Right cardiac atrium (tissue), 5 donors: ENCODE measurements around the gene MIA2. TPM values are rescaled to one million over a fixed set of nuclear protein-coding genes. Genes with fewer than 3 reads are reported as not detected.
"Not testable (repeated sequence)": the region's sequence is repeated elsewhere in the genome, so short reads cannot be mapped to it uniquely, and the experiment has no call there.

ENCODE experiments used
- ATAC-seq, 2 donors: fragments of 200-7000 bp; cut with Tn5 transposase; one replicate each; pipeline versions ENCODE4 v1.8.0 to v1.9.1; 2020; ENCODE audit warnings: moderate library complexity in 2 of 2, mild to moderate bottlenecking in 1 of 2
- DNase-seq, 3 donors: peaks; one replicate each; pipeline ENCODE4 v3.0.0-alpha.2; 2020
- H3K27ac ChIP-seq: one replicate; pipeline ENCODE4 v1.5.1; 2013; ENCODE audit warnings: mild to moderate bottlenecking, low read length, control low read depth, moderate library complexity
- H3K27me3 ChIP-seq: one replicate; pipeline ENCODE4 v1.6.1; 2013; ENCODE audit not compliant: control insufficient read depth, insufficient read depth
- H3K4me1 ChIP-seq: one replicate; pipeline ENCODE4 v1.6.1; 2013; ENCODE audit warnings: low read length; ENCODE audit not compliant: control insufficient read depth, insufficient read depth
- H3K4me3 ChIP-seq: one replicate; pipeline ENCODE4 v1.5.1; 2013; ENCODE audit warnings: low read length, control low read depth
- H3K9me3 ChIP-seq: one replicate; pipeline ENCODE4 v1.6.1; 2013; ENCODE audit warnings: low read length; ENCODE audit not compliant: control insufficient read depth
- WGBS: extraction: QIAGEN DNeasy Blood & Tissue Kit; methylation state at CpG from one replicate; pipeline ENCODE4 v1.1.7; 2013; 5-methylcytosine and 5-hydroxymethylcytosine counted together
- intact Hi-C, 4 donors: fragments of 100-400 bp; cut with DNase I; formaldehyde crosslinking; loops; one replicate each; pipeline versions ENCODE4 v1.11.0 to v1.14.0; 2022 to 2023
- polyA plus RNA-seq: library from polyadenylated mRNA; stranded (reverse); fragments of 200-250 nt; gene quantifications from one replicate; pipeline ENCODE4 v1.2.3, GENCODE V29; 2013
- total RNA-seq, 4 donors: library from RNA; stranded (reverse); fragmentation: NEBNext Ultra II Directional; extraction: Animal tissue kit (Norgen Biotek cat#: 25700); gene quantifications; one replicate each; pipeline ENCODE4 v1.2.1, GENCODE V29; 2021
- donor health status: healthy with polysubstance abuse.
- donor health status: DM: no; HTN: yes; CAD: no.
- donor health status: DM: no; HTN: no; CAD: no.
- donor health status: DM: no; HTN: yes; CAD: no; lungs with severe emphysema.
- donor health status: DM: yes; HTN: yes; CAD: no.

Gene MIA2
- total and polyA plus RNA-seq, 5 donors = 17.7 to 32.7 (median 21.8) TPM

- intact Hi-C loops = loop anchor here in 3 of 4 donors (10.0 kb wide), 2 partner anchors 75 to 85 kb away; partner anchors contain the start of genes PNN (in 1 of the 3) and TRAPPC6B (in 1 of the 3)
- H3K27ac ChIP-seq, H3K4me3 ChIP-seq, ATAC-seq, H3K9me3 ChIP-seq, DNase-seq, H3K27me3 ChIP-seq, H3K4me1 ChIP-seq: not testable (repeated sequence)
- 88% methylated on average over 3 of the region's 3 CpGs for WGBS
These were observed 26.4 kb downstream of the MIA2 start for GRCh38 chr14:39260161-39260560.

GRCh38 chr14:39262214-39262613 lies 28.5 kb downstream of the MIA2 start:
- H3K4me1 ChIP-seq, H3K9me3 ChIP-seq, DNase-seq, H3K27me3 ChIP-seq, H3K27ac ChIP-seq, H3K4me3 ChIP-seq, ATAC-seq: not testable (repeated sequence)
- intact Hi-C loops = loop anchor here in 3 of 4 donors (10.0 kb wide), 2 partner anchors 77 to 87 kb away; partner anchors contain the start of genes PNN (in 1 of the 3) and TRAPPC6B (in 1 of the 3)
- 100% methylated on average over 1 of the region's 1 CpG for WGBS

DNA sequence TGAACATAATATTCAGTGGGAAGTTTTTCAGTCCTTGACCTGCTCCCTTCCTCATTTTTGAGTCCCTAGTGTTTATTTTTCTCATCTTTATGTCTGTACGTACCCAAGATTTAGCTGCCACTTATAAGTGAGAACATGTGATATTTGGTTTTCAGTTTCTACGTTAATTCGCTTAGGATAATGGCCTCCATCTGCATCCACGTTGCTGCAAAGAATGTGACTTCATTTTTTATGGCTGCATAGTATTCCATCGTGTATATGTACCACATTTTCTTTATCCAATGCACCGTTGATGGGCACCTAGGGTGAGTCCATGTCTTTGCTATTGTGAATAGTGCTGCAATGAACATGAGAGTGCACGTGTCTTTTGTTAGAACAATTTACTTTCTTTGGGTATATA lies 30.3 kb downstream of the MIA2 start:
- H3K27me3 ChIP-seq = no peaks in the 10 kb centered on the region
- 92% methylated on average over 7 of the region's 7 CpGs for WGBS

DNA sequence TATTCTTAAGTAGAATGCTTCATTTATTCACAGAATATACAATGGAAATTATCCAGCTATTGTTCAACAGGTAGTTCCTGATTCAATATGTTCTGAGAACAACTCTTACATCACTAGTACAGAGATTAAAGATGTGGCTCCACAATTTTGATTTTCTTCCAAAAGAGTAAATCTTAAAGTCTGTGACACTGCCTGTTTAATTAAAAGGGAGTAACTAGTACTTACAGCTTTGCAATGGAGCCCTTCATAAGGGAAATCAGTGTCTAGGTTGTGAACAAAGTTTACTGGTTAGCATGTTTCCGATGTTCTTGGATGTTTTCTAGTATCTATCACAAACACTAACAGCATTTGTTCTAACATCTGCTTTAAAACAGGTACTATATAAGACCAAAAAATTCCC lies 30.8 kb downstream of the MIA2 start:
- Histone ChIP-seq H3K27ac (no peak overlapping the region), H3K9me3 (no peaks in the 10 kb centered on the region), H3K4me3 (no peak overlapping the region), H3K27me3 (no peaks in the 10 kb centered on the region), H3K4me1 (peaks cover 2% of the 10 kb centered on the region)
- ATAC-seq = no peak
- 89% methylated on average over 1 of the region's 1 CpG for WGBS
- no peak for DNase-seq
- intact Hi-C loops = loop anchor here in 3 of 4 donors (10.0 kb wide), 2 partner anchors 80 to 90 kb away; partner anchors contain the start of genes PNN (in 1 of the 3) and TRAPPC6B (in 1 of the 3)

More for the DNA sequence above, 30.3 kb downstream of the MIA2 start:
- H3K4me1 ChIP-seq = peaks cover 2% of the 10 kb centered on the region
- H3K9me3 ChIP-seq = no peaks in the 10 kb centered on the region
- no peak for DNase-seq
- ATAC-seq = no peak
- intact Hi-C loops = loop anchor here in 3 of 4 donors (10.0 kb wide), 2 partner anchors 79 to 89 kb away; partner anchors contain the start of genes PNN (in 1 of the 3) and TRAPPC6B (in 1 of the 3)
- no peak overlapping the region for H3K27ac ChIP-seq
- no peak overlapping the region for H3K4me3 ChIP-seq

DNA sequence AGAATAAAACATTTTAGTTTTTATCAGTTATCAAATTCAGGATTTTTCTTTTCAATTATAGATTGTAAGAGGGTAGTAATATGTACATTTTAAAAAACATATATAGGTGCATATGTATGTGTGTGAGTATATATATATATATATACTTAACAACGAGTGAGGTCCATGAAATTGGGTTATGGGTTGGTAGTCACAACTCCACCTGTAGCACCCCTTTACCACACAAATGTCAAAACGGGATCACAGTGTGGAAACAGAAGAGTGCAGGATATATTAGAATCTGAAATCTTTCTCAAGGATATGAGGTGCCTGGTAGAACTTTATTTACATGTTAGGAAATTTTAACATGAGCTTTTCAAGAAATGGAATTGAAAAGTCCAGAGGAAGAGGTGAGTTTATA lies 31.3 kb downstream of the MIA2 start:
- no peaks in the 10 kb centered on the region for H3K9me3 ChIP-seq
- WGBS = 4% methylated on average over 2 of the region's 2 CpGs

GRCh38 chr14:39265806-39266524 lies 32.2 kb downstream of the MIA2 start:
- no peaks in the 10 kb centered on the region for H3K9me3 ChIP-seq
- peak overlapping the region; percentile 86 for H3K4me3 ChIP-seq
- ATAC-seq (peak; percentile 31 to 35), DNase-seq (no peak)
- H3K27me3 ChIP-seq = no peaks in the 10 kb centered on the region
- 6% methylated on average over 14 of the region's 14 CpGs for WGBS
- peaks cover 2% of the 10 kb centered on the region for H3K4me1 ChIP-seq
- peak overlapping the region; percentile 90 for H3K27ac ChIP-seq
- intact Hi-C loops = loop anchor here in 3 of 4 donors (10.0 kb wide), 2 partner anchors 81 to 91 kb away; partner anchors contain the start of genes PNN (in 1 of the 3) and TRAPPC6B (in 1 of the 3)

More for the DNA sequence above, 31.3 kb downstream of the MIA2 start:
- no peaks in the 10 kb centered on the region for H3K27me3 ChIP-seq
- H3K4me1 ChIP-seq = peaks cover 2% of the 10 kb centered on the region
- DNase-seq (no peak), ATAC-seq (no peak)
- no peak overlapping the region for H3K27ac ChIP-seq
- H3K4me3 ChIP-seq = peak overlapping the region; percentile 86
- intact Hi-C loops = loop anchor here in 3 of 4 donors (10.0 kb wide), 2 partner anchors 80 to 90 kb away; partner anchors contain the start of genes PNN (in 1 of the 3) and TRAPPC6B (in 1 of the 3)

GRCh38 chr14:39266525-39266870 lies 32.8 kb downstream of the MIA2 start:
- no peaks in the 10 kb centered on the region for H3K27me3 ChIP-seq
- H3K9me3 ChIP-seq = no peaks in the 10 kb centered on the region
- ATAC-seq (peak; percentile 75 to 76), DNase-seq (peak; percentile 63 to 88 (median 87))
- WGBS = under 1% methylated on average over 31 of the region's 31 CpGs
- H3K4me1 ChIP-seq = peaks cover 2% of the 10 kb centered on the region
- H3K4me3 ChIP-seq = peak overlapping the region; percentile 86
- peak overlapping the region; percentile 90 for H3K27ac ChIP-seq
- intact Hi-C loops = loop anchor here in 3 of 4 donors (10.0 kb wide), 2 partner anchors 82 to 92 kb away; partner anchors contain the start of genes PNN (in 1 of the 3) and TRAPPC6B (in 1 of the 3)

- peak; percentile 97 to 98 for ATAC-seq
- Histone ChIP-seq H3K27ac (peak overlapping the region; percentile 90), H3K27me3 (no peaks in the 10 kb centered on the region), H3K9me3 (no peaks in the 10 kb centered on the region), H3K4me1 (peaks cover 2% of the 10 kb centered on the region), H3K4me3 (peak overlapping the region; percentile 86)
- intact Hi-C loops = loop anchor here in 3 of 4 donors (10.0 kb wide), 2 partner anchors 82 to 92 kb away; partner anchors contain the start of genes PNN (in 1 of the 3) and TRAPPC6B (in 1 of the 3)
- peak; percentile 84 to 92 (median 92) for DNase-seq
- under 1% methylated on average over 70 of the region's 70 CpGs for WGBS
These were observed 33.3 kb downstream of the MIA2 start for GRCh38 chr14:39266871-39267607.

GRCh38 chr14:39267608-39268005 lies 33.9 kb downstream of the MIA2 start:
- intact Hi-C loops = loop anchor here in 3 of 4 donors (10.0 kb wide), 2 partner anchors 83 to 93 kb away; partner anchors contain the start of genes PNN (in 1 of the 3) and TRAPPC6B (in 1 of the 3)
- Histone ChIP-seq H3K4me1 (peaks cover 2% of the 10 kb centered on the region), H3K27me3 (no peaks in the 10 kb centered on the region), H3K27ac (peak overlapping the region; percentile 90), H3K9me3 (no peaks in the 10 kb centered on the region), H3K4me3 (peak overlapping the region; percentile 86)
- no peak for DNase-seq
- WGBS = under 1% methylated on average over 16 of the region's 16 CpGs
- ATAC-seq = no peak

DNA sequence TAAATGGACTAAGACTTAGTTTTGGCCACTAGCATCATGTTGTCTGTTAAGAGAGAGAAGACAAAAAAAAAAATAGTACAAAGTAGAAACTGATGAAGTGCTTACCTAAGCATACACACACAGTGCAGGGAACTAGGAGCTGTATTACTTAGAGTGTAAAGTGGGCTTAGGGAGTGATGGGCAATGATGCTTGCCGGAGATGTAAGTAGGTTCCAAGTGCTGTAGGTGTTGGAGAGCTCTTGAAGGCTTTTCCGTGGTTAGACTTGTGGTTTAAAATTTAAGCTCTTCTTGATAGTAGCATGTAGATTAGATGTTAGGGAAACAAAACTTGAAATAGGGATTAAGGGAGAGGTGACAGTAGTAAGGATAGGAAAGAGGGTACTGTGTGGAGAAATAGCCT lies 34.7 kb downstream of the MIA2 start:
- H3K4me3 ChIP-seq = peak overlapping the region; percentile 86
- intact Hi-C loops = loop anchor here in 3 of 4 donors (10.0 kb wide), 2 partner anchors 84 to 94 kb away; partner anchors contain the start of genes PNN (in 1 of the 3) and TRAPPC6B (in 1 of the 3)
- H3K27me3 ChIP-seq = no peaks in the 10 kb centered on the region
- DNase-seq = no peak
- peaks cover 2% of the 10 kb centered on the region for H3K4me1 ChIP-seq
- no peak for ATAC-seq
- 16% methylated on average over 2 of the region's 2 CpGs for WGBS
- no peak overlapping the region for H3K27ac ChIP-seq
- H3K9me3 ChIP-seq = no peaks in the 10 kb centered on the region
